ENCODE measurements around the gene KCNMA1.

Gene KCNMA1

GRCh38 chr10:76902949-76903348, 734.7 kb downstream of the KCNMA1 start:
- peak; percentile 51 for DNase-seq

GRCh38 chr10:76901701-76902100, 735.9 kb downstream of the KCNMA1 start:
- no peak for DNase-seq

- DNase-seq, result no peak
Observed at GRCh38 chr10:76899490-76899889, 738.1 kb downstream of the KCNMA1 start.

DNA sequence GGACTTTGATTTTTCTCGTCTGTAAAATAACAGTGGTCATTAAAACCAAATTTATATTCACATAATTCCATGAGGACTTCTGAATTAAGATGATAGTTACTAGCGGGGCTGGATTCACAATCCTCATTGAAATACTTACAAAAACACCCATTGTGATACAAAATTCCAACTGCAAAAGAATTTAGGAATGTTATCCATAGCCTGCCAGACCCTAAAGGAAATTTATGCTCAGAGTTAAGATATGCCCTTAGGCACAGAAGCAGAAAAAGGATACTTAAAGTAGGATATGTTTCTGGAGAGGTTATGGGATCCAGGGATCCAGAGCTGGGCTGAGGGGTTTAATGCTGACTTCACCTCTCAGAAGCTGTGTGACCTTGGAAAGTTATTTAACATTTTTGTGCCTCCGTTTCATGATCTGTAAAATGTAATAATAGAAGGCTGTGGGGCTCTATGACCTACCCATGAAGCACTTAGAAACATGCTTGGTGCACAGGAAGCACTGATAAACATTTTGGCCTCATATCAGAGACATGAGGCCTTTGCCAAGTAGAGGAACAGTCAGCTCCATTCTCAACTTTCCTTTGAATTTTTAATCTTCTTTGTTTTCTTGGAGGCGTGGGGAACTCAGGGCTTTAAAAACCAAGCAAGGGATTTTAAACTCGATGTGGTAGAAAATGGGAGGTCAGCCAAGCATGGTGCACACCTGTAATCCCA, 744.7 kb downstream of the KCNMA1 start:
- DNase-seq, result no peak

GRCh38 chr10:76887223-76888010, 750.2 kb downstream of the KCNMA1 start:
- no peak for DNase-seq

DNA sequence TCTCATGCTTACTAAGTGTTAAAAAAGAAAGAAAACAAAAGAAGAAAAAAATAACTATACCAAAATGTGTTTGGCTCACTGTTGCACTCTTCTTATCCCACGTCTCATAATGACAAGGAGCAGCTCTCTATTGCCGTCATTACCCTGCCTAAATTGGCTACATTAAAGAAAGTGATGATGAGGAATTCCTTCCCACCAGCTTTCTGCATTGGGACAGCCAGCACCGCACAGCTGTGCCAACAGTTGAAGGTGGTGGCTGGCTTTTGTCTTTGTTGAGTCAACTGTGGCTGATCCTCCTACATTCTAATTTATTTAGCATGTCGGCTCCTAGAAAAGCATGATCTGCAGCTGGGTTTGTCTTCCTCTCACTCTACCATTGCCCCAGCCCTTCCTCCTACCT, 751.8 kb downstream of the KCNMA1 start:
- peak; percentile 70 for DNase-seq

DNA sequence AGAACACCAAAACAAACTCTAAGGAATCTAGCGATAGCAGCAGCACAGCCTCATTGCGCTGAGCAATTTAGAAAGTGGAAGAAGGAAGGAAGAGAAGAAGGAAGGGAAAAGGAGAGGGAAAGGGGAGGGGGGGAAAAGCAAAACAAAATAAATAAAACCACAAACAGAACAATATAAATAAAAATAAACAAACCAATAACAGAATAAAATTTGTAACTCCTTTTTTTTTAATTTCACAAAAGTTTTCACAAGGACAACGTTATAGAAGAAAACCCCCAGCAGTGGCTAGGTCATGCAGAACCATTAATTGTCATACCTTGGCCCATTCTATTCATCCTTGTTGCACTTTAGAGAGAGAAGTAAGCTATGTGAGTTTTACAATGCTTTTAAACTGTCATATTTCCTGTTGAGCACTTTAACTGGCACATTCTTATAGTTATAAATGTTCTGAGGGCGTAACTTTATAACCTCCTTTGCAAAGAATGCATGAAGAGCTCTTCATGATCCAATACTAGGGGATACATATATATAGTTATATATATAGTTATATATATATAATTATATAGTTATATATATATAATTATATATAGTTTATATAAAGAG, 752.8 kb downstream of the KCNMA1 start:
- DNase-seq, result no peak

GRCh38 chr10:76883596-76883995, 754.0 kb downstream of the KCNMA1 start:
- DNase-seq, result no peak

GRCh38 chr10:76882796-76883195, 754.8 kb downstream of the KCNMA1 start:
- no peak for DNase-seq

GRCh38 chr10:76882245-76882644, 755.4 kb downstream of the KCNMA1 start:
- DNase-seq, result no peak

DNA sequence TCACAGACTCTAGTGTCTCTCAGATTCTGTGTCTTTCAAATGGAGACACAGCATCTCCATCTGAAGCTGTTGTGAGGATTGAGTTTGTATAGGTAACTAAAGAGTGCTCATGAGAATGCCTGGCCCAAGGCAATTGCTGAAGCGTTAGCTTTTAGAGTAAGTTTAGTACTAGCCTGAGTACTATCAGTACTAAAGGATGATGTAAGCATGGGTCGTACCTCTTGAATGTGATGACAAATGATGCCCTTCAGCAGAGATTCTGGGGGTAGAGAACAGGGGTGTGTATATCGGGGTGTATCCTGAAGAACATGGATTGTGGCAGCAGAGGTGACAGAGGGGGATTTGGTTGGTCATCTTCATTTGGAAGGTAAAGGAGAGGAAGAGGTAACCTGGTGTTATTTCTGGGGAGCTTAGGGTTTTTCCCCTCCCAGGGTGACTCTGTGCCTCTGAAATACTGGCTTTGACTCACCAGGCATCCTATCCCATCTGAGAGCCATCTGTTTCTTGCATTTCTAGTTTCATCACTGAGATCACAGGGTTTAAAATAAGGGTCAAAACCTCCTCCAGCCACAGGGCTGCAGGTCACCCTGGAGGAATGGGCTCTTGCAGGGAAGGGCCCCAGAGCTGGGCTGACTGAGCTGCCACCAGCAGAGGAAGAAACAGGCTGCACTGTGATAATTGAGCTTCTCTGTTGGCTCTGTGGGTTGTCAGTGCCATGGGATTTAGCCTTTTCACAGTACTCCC, 756.0 kb downstream of the KCNMA1 start:
- DNase-seq, result no peak

DNA sequence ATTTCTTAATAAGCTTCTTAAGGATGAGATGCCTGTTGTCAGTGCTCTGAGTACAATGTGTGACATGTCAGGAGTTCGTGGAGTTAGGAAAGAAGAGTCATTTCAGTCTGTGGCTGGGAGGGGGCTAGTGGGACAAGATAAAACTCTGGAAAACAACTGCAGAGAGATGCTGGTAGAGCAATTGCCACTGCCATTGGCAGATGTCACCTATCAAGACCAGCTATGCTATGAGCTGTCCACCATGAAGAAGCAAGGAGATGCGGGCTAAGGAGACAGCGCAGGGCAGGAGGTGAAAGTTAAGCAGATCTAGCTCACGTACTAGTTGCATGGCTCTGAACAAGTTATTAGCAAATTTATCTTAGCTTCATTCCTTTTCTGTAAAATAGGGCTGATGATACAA, 756.7 kb downstream of the KCNMA1 start:
- DNase-seq, result no peak

GRCh38 chr10:76879116-76879913, 758.3 kb downstream of the KCNMA1 start:
- peak; percentile 7 for DNase-seq

DNA sequence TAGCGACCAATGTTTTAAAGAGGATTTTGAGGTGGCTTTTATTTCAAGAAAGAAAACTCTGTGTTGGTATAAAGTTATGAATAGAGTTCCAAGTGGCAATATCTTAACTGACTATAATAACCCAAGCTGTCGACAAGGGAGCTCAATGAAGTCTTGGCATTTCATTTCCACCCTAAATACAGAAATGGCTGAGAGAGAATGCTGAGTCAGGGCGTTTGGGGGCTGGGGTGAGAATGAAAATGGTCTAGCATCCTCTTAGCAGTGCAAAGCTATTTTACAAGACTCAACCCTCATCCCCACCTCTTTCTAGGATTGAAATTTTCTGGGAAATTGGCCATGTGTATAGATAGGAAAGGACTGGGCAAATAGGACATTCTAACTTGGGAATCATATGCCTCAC, 759.1 kb downstream of the KCNMA1 start:
- DNase-seq, result no peak

- no peak for DNase-seq
Observed at GRCh38 chr10:76874896-76875295, 762.7 kb downstream of the KCNMA1 start.

DNA sequence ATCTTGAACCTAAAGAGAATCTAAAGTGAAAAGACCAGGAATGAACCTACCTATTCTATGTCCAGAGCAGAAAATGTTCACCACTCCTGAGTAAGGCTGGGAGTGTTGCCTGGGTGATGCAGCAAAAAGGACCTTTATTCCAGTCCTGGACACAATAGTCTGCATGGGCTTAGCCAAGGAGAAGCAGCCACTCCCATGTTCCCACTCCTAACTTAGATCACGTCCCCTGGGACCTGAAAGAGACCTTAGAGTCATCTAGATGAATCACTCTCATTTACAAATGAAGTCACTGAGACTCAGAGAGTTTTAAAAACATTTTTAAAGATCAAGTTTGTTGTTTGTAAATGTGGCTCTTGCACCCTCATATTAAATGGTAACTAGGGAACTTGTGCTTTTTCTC, 763.4 kb downstream of the KCNMA1 start:
- no peak for DNase-seq

GRCh38 chr10:76871697-76872295, 765.8 kb downstream of the KCNMA1 start:
- peak; percentile 70 for DNase-seq

GRCh38 chr10:76869931-76870330, 767.7 kb downstream of the KCNMA1 start:
- peak; percentile 25 for DNase-seq

DNA sequence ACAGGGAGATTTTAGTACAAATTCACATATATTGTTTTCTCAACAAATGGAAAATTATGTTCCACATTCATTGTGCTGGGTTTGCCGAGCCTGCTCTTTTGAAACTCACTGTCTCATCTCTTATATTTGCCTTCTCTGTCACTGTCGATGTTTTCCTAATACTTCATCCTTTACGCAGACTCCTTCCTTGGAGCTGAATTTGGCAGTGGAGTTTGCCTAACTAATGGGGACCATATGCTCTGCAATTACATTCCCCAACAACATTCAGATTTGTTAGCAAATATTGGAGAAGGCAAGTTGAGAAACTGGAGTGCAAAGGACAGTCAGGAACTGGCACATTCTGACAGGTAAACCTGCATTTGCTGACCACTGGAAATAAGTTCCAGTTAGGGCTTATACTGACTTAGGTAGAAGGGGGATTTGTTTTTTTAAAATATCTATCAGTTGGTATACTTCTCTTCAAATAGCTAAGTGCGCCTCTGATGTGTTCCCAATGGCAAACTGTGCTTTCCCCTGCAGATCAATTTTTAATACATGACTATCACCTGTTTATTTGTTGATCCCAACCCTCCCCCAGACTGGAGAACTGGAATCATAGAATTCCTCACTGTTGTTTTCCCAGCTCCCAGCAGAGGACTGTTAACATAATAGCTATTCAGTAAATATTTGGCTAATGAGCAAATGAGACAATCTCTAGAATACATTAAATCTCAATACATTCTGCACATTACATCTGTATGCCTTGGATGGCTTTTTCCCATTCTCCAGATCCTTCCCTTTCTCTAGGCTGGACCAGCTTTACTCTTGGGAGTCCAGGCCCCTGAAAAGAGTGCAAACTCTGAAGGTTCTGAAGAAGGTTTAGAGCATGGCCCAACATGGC, 769.3 kb downstream of the KCNMA1 start:
- DNase-seq, result peak; percentile 35

DNA sequence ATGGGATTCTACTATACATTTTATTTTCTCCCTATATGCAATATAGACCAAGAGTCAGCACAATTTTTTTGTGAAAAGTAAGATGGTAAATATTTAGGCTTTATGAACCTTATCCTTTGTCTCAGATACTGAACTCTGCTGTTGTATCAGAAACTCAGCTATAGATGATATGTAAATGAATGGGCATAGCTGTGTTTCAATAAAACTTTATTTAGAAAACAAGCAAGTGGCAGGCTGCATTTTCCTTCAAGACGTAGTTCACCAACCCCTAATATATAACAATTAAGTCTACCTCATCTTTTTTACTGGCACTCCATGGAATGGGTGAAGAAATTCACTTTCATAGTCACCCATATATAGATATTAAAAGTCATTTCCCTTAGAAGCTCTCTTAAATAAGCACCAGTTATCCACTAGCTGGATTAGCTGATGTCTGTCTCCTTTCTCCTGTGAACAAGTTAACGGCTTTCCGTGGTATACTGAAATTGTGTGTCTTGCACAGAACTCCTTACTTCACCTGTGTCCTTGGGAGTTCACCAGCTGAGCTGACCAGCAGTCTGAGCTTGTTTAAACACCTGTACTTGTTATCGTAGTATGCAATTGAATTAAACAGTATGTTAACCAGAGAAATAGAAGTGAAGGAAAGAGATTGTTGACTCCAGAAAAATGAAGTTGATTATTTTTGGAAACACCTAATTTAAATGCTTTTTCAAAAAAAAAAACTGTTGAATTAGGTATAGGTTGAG, 770.6 kb downstream of the KCNMA1 start:
- DNase-seq, result peak; percentile 39
